Ammon's horn (tissue), 1 donor: Measurements from ENCODE around the gene ATXN10.

Experiments
- DNase-seq: peaks from one replicate; pipeline ENCODE4 v3.0.0-alpha.2; 2016; ENCODE audit warnings: low spot score

The ATXN10 gene

GRCh38 chr22:45891471-45891995 is 219.9 kb downstream of the ATXN10 start:
- DNase-seq, result no peak

- DNase-seq, result no peak
These were observed 220.5 kb downstream of the ATXN10 start for GRCh38 chr22:45891996-45892621.

- DNase-seq, result no peak
These were observed 221.2 kb downstream of the ATXN10 start for GRCh38 chr22:45892681-45893461.

GRCh38 chr22:45893516-45893915 is 221.9 kb downstream of the ATXN10 start:
- no peak for DNase-seq
